H1 (cell line): ENCODE results near the gene TMPRSS3. TPM values are rescaled to one million over a fixed set of nuclear protein-coding genes. Genes with fewer than 3 reads are reported as not detected.

Source experiments
- CTCF ChIA-PET: fragments of 300-600 bp; sonication (Branson Sonifier 250); formaldehyde crosslinking; loops from one replicate; lab custom pipeline; 2021; ENCODE audit not compliant: partially characterized antibody; lab: Charles Lee
- POLR2A ChIA-PET: fragments of 300-600 bp; sonication (Branson Sonifier 250); formaldehyde crosslinking; loops from one replicate; lab custom pipeline; 2021; ENCODE audit warnings: inconsistent platforms; ENCODE audit not compliant: partially characterized antibody; lab: Charles Lee
- DNase-seq, 2 experiments: peaks; one replicate each; pipeline versions ENCODE4 v3.0.0 to v3.0.0-alpha.2; 2010 to 2022; ENCODE audit warnings: low spot score in 2 of 2, low read depth in 1 of 2, mixed read lengths in 1 of 2
- FAIRE-seq: peaks from 2 replicates; lab custom pipeline; 2011; peaks lifted over from hg19 to GRCh38; lab: Jason Lieb, UNC
- H2AFZ ChIP-seq: 2 replicates; pipeline ENCODE4 v1.8.1; 2012; ENCODE audit warnings: low read length, inconsistent platforms
- H2AK5ac ChIP-seq: 2 replicates; pipeline ENCODE4 v1.6.1; 2013; ENCODE audit warnings: low read depth, low read length
- H2BK120ac ChIP-seq: replicated peaks from 2 replicates; pipeline ENCODE3; 2013; ENCODE audit warnings: low read depth, low read length, inconsistent platforms
- H2BK12ac ChIP-seq: 2 replicates; pipeline ENCODE4 v1.6.1; 2013; ENCODE audit warnings: low read depth, low read length
- H2BK15ac ChIP-seq: 2 replicates; pipeline ENCODE4 v1.6.1; 2013; ENCODE audit warnings: low read length
- H2BK20ac ChIP-seq: 2 replicates; pipeline ENCODE4 v1.6.1; 2013; ENCODE audit warnings: low read length
- H2BK5ac ChIP-seq: 2 replicates; pipeline ENCODE4 v1.6.1; 2013; ENCODE audit warnings: low read depth, low read length
- H3K14ac ChIP-seq: 2 replicates; pipeline ENCODE4 v1.6.1; 2013; ENCODE audit warnings: inconsistent platforms; ENCODE audit not compliant: insufficient read length
- H3K18ac ChIP-seq: 2 replicates; pipeline ENCODE4 v1.6.1; 2013; ENCODE audit warnings: low read length; ENCODE audit errors: extremely low read depth
- H3K23ac ChIP-seq: 2 replicates; pipeline ENCODE4 v1.6.1; 2013; ENCODE audit warnings: inconsistent platforms; ENCODE audit not compliant: insufficient read length
- H3K23me2 ChIP-seq: 2 replicates; pipeline ENCODE4 v1.6.1; 2013; ENCODE audit warnings: low read depth, low read length
- H3K27ac ChIP-seq: 2 replicates; pipeline ENCODE4 v1.6.1; 2011; ENCODE audit warnings: low read depth, low read length, inconsistent platforms
- H3K27me3 ChIP-seq, 4 experiments: replicated peaks in 1 of 4; 1 replicate in 1 of 4; 2 replicates in 3 of 4; pipeline versions ENCODE4 v1.6.1 to v1.8.1; 2011 to 2013; ENCODE audit warnings: low read length in 3 of 4, mild to moderate bottlenecking in 3 of 4, inconsistent platforms in 2 of 4, mixed read lengths in 2 of 4, moderate library complexity in 1 of 4; ENCODE audit not compliant: control insufficient read depth in 3 of 4, insufficient read depth in 3 of 4; ENCODE audit errors: extremely low read depth in 1 of 4
- H3K36me3 ChIP-seq, 4 experiments: 2 replicates each; pipeline versions ENCODE4 v1.6.1 to v1.8.1; 2011 to 2013; ENCODE audit warnings: mild to moderate bottlenecking in 4 of 4, low read length in 3 of 4, moderate library complexity in 2 of 4, control low read depth in 1 of 4, inconsistent platforms in 1 of 4; ENCODE audit not compliant: insufficient read depth in 4 of 4, control insufficient read depth in 2 of 4
- H3K4ac ChIP-seq: replicated peaks from 2 replicates; pipeline ENCODE3; 2013; ENCODE audit warnings: low read length, low read depth, mixed read lengths, inconsistent platforms; ENCODE audit not compliant: insufficient read length
- H3K4me1 ChIP-seq, 4 experiments: replicated peaks in 1 of 4; 1 replicate in 1 of 4; 2 replicates in 3 of 4; pipeline versions ENCODE4 v1.6.1 to v1.8.1; 2011 to 2013; ENCODE audit warnings: low read length in 3 of 4, inconsistent platforms in 2 of 4, mixed read lengths in 1 of 4; ENCODE audit not compliant: insufficient read depth in 4 of 4, control insufficient read depth in 3 of 4
- H3K4me2 ChIP-seq, 2 experiments: 2 replicates each; pipeline versions ENCODE4 v1.6.1 to v1.8.1; 2011 to 2013; ENCODE audit warnings: low read depth in 2 of 2, low read length in 2 of 2, control low read depth in 1 of 2, inconsistent platforms in 1 of 2, mild to moderate bottlenecking in 1 of 2; ENCODE audit not compliant: insufficient read depth in 1 of 2
- H3K4me3 ChIP-seq, 4 experiments: fragments of 200-600, 300-600 bp in 1 of 4; sonication (generic), shearing (Covaris generic), sonication (Bioruptor Twin) in 1 of 4; 2 replicates each; pipeline versions ENCODE4 v1.5.1 to v1.8.1; 2011 to 2016; ENCODE audit warnings: low read length in 4 of 4, low read depth in 3 of 4, control low read depth in 2 of 4, inconsistent platforms in 2 of 4, mild to moderate bottlenecking in 2 of 4, mixed read lengths in 1 of 4, moderate library complexity in 1 of 4; ENCODE audit not compliant: insufficient read depth in 2 of 4; ENCODE audit errors: extremely low read depth in 1 of 4
- H3K56ac ChIP-seq: replicated peaks from 2 replicates; pipeline ENCODE3; 2013; ENCODE audit warnings: low read depth, mild to moderate bottlenecking, mixed read lengths, low read length, inconsistent platforms; ENCODE audit not compliant: insufficient read length
- H3K79me1 ChIP-seq: 2 replicates; pipeline ENCODE4 v1.6.1; 2013; ENCODE audit warnings: low read depth, low read length, control low read depth
- H3K79me2 ChIP-seq, 2 experiments: 2 replicates each; pipeline versions ENCODE4 v1.6.1 to v1.8.1; 2012 to 2013; ENCODE audit warnings: low read length in 2 of 2, mild to moderate bottlenecking in 2 of 2, inconsistent platforms in 1 of 2; ENCODE audit not compliant: insufficient read depth in 2 of 2, control insufficient read depth in 1 of 2
- H3K9ac ChIP-seq, 4 experiments: replicated peaks in 1 of 4; 1 replicate in 1 of 4; 2 replicates in 3 of 4; pipeline versions ENCODE4 v1.6.1 to v1.8.1; 2011 to 2013; ENCODE audit warnings: low read depth in 3 of 4, low read length in 3 of 4, control low read depth in 2 of 4, mild to moderate bottlenecking in 2 of 4, moderate library complexity in 2 of 4, inconsistent platforms in 1 of 4; ENCODE audit errors: extremely low read depth in 1 of 4
- H3K9me3 ChIP-seq, 2 experiments: 2 replicates each; pipeline versions ENCODE4 v1.6.1 to v1.8.1; 2012 to 2013; ENCODE audit warnings: mild to moderate bottlenecking in 2 of 2, moderate library complexity in 2 of 2, control low read depth in 1 of 2, inconsistent platforms in 1 of 2, low read depth in 1 of 2, low read length in 1 of 2, mixed read lengths in 1 of 2; ENCODE audit not compliant: insufficient read depth in 2 of 2
- H4K20me1 ChIP-seq, 2 experiments: replicated peaks in 1 of 2; 2 replicates each; pipeline versions ENCODE3 to v1.8.1; 2011 to 2013; ENCODE audit warnings: inconsistent platforms in 2 of 2, low read length in 2 of 2, mild to moderate bottlenecking in 1 of 2; ENCODE audit not compliant: insufficient read depth in 2 of 2, control insufficient read depth in 1 of 2
- H4K5ac ChIP-seq: 2 replicates; pipeline ENCODE4 v1.6.1; 2013; ENCODE audit warnings: low read length, low read depth, mixed read lengths, inconsistent platforms; ENCODE audit not compliant: insufficient read length
- H4K8ac ChIP-seq: 2 replicates; pipeline ENCODE4 v1.8.0; 2013; ENCODE audit warnings: mild to moderate bottlenecking, moderate library complexity, low read length, inconsistent platforms; ENCODE audit not compliant: insufficient read depth; ENCODE audit errors: extremely low read depth
- H4K91ac ChIP-seq: replicated peaks from 2 replicates; pipeline ENCODE3; 2013; ENCODE audit warnings: low read length, mixed read lengths, inconsistent platforms; ENCODE audit not compliant: insufficient read length
- CEBPB ChIP-seq: IDR thresholded peaks from 2 replicates; pipeline ENCODE4 v1.6.1; 2012; ENCODE audit warnings: low read depth, low read length
- CHD2 ChIP-seq: IDR thresholded peaks from 2 replicates; pipeline ENCODE4 v1.6.1; 2012; ENCODE audit warnings: low read length, improper control_type of control experiment
- E2F6 ChIP-seq: IDR thresholded peaks from 2 replicates; pipeline ENCODE4 v1.6.1; 2012; ENCODE audit warnings: inconsistent platforms
- RBBP5 ChIP-seq: IDR thresholded peaks from 2 replicates; pipeline ENCODE4 v1.7.1; 2012; ENCODE audit warnings: low read depth, mild to moderate bottlenecking, inconsistent platforms, low read length, moderate library complexity, borderline replicate concordance
- SAP30 ChIP-seq: fragments of 300-600 bp; sonication (generic); IDR thresholded peaks from 2 replicates; pipeline ENCODE4 v1.7.1; 2012; ENCODE audit warnings: low read length, moderate library complexity, mild to moderate bottlenecking, inconsistent platforms; ENCODE audit not compliant: insufficient read depth, insufficient replicate concordance
- TAF7 ChIP-seq: optimal IDR thresholded peaks from 2 replicates; pipeline ENCODE3; 2011; ENCODE audit warnings: low read depth, mild to moderate bottlenecking, inconsistent platforms, low read length, moderate library complexity, borderline replicate concordance
- TCF12 ChIP-seq: IDR thresholded peaks from 2 replicates; pipeline ENCODE4 v1.6.1; 2011; ENCODE audit warnings: low read depth, mild to moderate bottlenecking, low read length
- YY1 ChIP-seq: IDR thresholded peaks from 2 replicates; pipeline ENCODE4 v1.6.1; 2011; ENCODE audit warnings: low read depth, mild to moderate bottlenecking, low read length
- polyA plus RNA-seq, 7 experiments: library from polyadenylated mRNA; depleted of rRNA in 3 of 7; stranded (reverse) in 5 of 7; unstranded in 2 of 7; fragments of >200 nt in 5 of 7; fragments of 200-250 nt in 2 of 7; gene quantifications; 1 replicate in 5 of 7; 2 replicates in 1 of 7; 4 replicates in 1 of 7; pipeline versions ENCODE4 v1.2.1 to v1.2.3, GENCODE V29; 2011 to 2013; ENCODE audit warnings: missing spikeins in 2 of 7, mixed read lengths in 2 of 7
- total RNA-seq: library from RNA; stranded (reverse); fragmentation: NEBNext Ultra II Directional; extraction: Animal tissue kit (Norgen Biotek cat#: 25700); gene quantifications from 2 replicates; pipeline ENCODE4 v1.2.1, GENCODE V29; 2021

TMPRSS3 gene
- total and polyA plus RNA-seq, 2 of the 8 experiments (the other 6 are each of a cell fraction or from before 2014, with no cell fraction given), result 0.38 TPM; not detected in 1

- Histone ChIP-seq H3K36me3 (no peaks in the 10 kb centered on the region), H3K4me2 (no peak overlapping the region), H2BK5ac (no peak overlapping the region), H2BK20ac (no peak overlapping the region), H2BK15ac (no peak overlapping the region), H3K4ac (no peak overlapping the region), H3K23me2 (peaks cover 6% of the 10 kb centered on the region; the same call in 1 of the 2 replicates), H3K27me3 (no peaks in the 10 kb centered on the region), H3K79me2 (no peaks in the 10 kb centered on the region), H3K9ac (no peak overlapping the region), H3K56ac (no peak overlapping the region), H3K18ac (no peak overlapping the region), H2AFZ (no peak overlapping the region), H3K4me3 (no peak overlapping the region), H4K91ac (no peak overlapping the region), H3K4me1 (no peaks in the 10 kb centered on the region), H3K79me1 (no peaks in the 10 kb centered on the region), H3K9me3 (peaks cover 3 to 4% of the 10 kb centered on the region in 2 experiments; a peak in 2 of 4 replicates), H3K14ac (no peak overlapping the region), H2BK12ac (no peak overlapping the region), H4K20me1 (peaks cover 0 to 7% of the 10 kb centered on the region in 2 experiments), H2BK120ac (no peak overlapping the region), H4K5ac (no peak overlapping the region), H3K23ac (no peak overlapping the region), H3K27ac (no peak overlapping the region), H2AK5ac (no peak overlapping the region), H4K8ac (no peak overlapping the region)
- ChIA-PET POLR2A (no interaction called here), CTCF (interaction anchor here (0.7 to 1.6 kb wide), 4 partner anchors 11 to 99 kb away, joined by 3 to 8 read pairs (median 5); no protein-coding TSS in a partner anchor)
- DNase-seq (no peak), FAIRE-seq (no peak)
- no peak for TF ChIP-seq CHD2
- TF ChIP-seq RBBP5, result no peak
- TF ChIP-seq TAF7, result no peak
- no peak for TF ChIP-seq TCF12
- TF ChIP-seq CEBPB, result no peak
- TF ChIP-seq SAP30, result no peak
- no peak for TF ChIP-seq E2F6
- no peak for TF ChIP-seq YY1
These were observed 41.1 kb upstream of the TMPRSS3 start for GRCh38 chr21:42436914-42437313.
